ENCODE measurements around the gene FAM118B. TPM values are rescaled to one million over a fixed set of nuclear protein-coding genes. Genes with fewer than 3 reads are reported as not detected.

FAM118B gene
- total and polyA plus RNA-seq, 10 donors: 5.5 to 32.3 (median 17.5) TPM

DNA sequence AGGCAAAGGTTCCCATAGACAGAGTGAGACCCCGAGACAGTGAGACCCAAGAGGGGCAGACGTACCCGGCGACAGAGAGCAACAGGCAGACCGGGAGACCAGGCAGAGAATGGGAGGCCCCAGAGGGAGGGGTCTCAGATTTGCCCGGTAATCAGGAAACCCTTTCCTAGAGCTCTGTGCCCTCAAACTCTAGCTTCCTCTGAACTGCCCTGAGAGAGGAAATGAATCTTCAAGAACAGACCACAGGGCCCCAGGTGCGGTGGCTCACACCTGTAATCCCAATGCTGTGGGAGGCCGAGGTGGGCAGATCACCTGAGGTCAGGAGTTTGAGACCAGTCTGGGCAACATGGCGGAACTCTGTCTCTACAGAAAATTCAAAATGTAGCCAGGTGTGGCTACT is 47.8 kb upstream of the FAM118B start:
- peak; percentile 20 for DNase-seq
- intact Hi-C loops (cut with DNase I; ENCODE audit: low total_unique reads): no loop called here
- TF ChIP-seq, protein P1, sequence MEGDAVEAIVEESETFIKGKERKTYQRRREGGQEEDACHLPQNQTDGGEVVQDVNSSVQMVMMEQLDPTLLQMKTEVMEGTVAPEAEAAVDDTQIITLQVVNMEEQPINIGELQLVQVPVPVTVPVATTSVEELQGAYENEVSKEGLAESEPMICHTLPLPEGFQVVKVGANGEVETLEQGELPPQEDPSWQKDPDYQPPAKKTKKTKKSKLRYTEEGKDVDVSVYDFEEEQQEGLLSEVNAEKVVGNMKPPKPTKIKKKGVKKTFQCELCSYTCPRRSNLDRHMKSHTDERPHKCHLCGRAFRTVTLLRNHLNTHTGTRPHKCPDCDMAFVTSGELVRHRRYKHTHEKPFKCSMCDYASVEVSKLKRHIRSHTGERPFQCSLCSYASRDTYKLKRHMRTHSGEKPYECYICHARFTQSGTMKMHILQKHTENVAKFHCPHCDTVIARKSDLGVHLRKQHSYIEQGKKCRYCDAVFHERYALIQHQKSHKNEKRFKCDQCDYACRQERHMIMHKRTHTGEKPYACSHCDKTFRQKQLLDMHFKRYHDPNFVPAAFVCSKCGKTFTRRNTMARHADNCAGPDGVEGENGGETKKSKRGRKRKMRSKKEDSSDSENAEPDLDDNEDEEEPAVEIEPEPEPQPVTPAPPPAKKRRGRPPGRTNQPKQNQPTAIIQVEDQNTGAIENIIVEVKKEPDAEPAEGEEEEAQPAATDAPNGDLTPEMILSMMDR (IDR thresholded peaks at IDR 0.05 in 8 of 11, conservative IDR thresholded peaks at IDR 0.05 in 3 of 11): no peak
- TF ChIP-seq POLR2AphosphoS5 (IDR thresholded peaks at IDR 0.05) (no peak), POLR2A (IDR thresholded peaks at IDR 0.05) (no peak)
- WGBS, 5 donors: 46 to 57% (median 55%) methylated on average over 9 of the region's 9 CpGs
- Histone ChIP-seq H3K27ac (no peak overlapping the region), H3K4me3 (no peak overlapping the region), H3K36me3 (no peaks in the 10 kb centered on the region), H3K9me3 (no peaks in the 10 kb centered on the region), H3K4me1 (peaks cover 0 to 5% (median 0%) of the 10 kb centered on the region in 6 donors), H3K27me3 (replicated peaks in 1 of 7) (peaks cover 0 to 7% (median 0%) of the 10 kb centered on the region in 7 donors)

DNA sequence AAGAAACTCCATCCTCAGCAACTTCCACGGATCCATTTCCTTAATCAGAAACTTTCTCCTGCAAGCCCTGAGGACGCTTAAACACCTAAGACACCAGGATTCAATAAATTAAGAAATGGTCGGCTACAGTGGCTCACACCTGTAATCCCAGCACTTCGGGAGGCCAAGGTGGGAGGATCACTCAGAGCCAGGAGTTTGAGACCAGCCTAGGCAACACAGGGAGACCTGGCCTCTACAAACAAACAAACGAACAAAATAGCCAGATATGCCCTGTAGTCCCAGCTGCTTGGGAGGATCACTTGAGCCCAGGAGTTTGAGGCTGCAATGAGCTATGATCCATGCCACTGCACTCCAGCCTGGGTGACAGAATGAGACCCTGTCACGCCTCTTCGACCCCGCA is 46.8 kb upstream of the FAM118B start:
- WGBS, 5 donors: 86 to 95% (median 90%) methylated on average over 8 of the region's 8 CpGs
- intact Hi-C loops (cut with DNase I; ENCODE audit: low total_unique reads): no loop called here

DNA sequence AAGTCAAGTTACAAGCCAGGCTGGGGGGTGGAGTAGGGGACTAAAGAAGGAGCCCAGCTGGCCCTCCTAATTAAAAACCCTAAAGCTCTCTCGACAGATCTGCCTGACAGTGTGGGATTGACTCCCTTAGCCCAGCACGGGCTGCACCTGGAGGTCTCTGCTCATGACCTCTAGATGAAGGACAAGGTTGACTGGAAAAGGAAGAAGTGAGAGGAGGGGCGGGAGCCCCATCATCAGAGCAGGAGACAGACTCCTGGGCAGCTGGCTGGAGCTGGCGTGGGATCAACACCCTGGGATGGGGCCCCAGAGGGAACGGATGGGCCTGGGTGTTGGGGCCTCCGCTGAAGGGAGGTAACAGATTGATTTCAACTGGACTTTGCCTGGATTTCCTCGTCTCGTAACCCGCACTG is 46.3 kb upstream of the FAM118B start:
- no peak for TF ChIP-seq POLR2AphosphoS5 (IDR thresholded peaks at IDR 0.05)
- TF ChIP-seq, protein P1 (IDR thresholded peaks at IDR 0.05 in 8 of 11, conservative IDR thresholded peaks at IDR 0.05 in 3 of 11): no peak
- TF ChIP-seq POLR2A (IDR thresholded peaks at IDR 0.05): no peak
- 80 to 87% (median 81%) methylated on average over 9 of the region's 9 CpGs for WGBS, 5 donors
- no peaks in the 10 kb centered on the region for H3K9me3 ChIP-seq
- DNase-seq: peak; percentile 54
- no peak overlapping the region for H3K4me3 ChIP-seq
- H3K36me3 ChIP-seq: no peaks in the 10 kb centered on the region
- intact Hi-C loops (cut with DNase I; ENCODE audit: low total_unique reads): no loop called here
- H3K4me1 ChIP-seq: peaks cover 0 to 5% (median 0%) of the 10 kb centered on the region in 6 donors
- peaks cover 0 to 7% (median 0%) of the 10 kb centered on the region in 7 donors for H3K27me3 ChIP-seq (replicated peaks in 1 of 7)
- no peak overlapping the region for H3K27ac ChIP-seq

More for the DNA sequence above, 46.8 kb upstream of the FAM118B start:
- Histone ChIP-seq H3K36me3 (no peaks in the 10 kb centered on the region), H3K9me3 (no peaks in the 10 kb centered on the region), H3K27me3 (replicated peaks in 1 of 7) (peaks cover 0 to 7% (median 0%) of the 10 kb centered on the region in 7 donors), H3K4me1 (peaks cover 0 to 5% (median 0%) of the 10 kb centered on the region in 6 donors), H3K27ac (no peak overlapping the region), H3K4me3 (no peak overlapping the region)
- TF ChIP-seq, protein P1 (IDR thresholded peaks at IDR 0.05 in 8 of 11, conservative IDR thresholded peaks at IDR 0.05 in 3 of 11): no peak
- TF ChIP-seq POLR2AphosphoS5 (IDR thresholded peaks at IDR 0.05) (no peak), POLR2A (IDR thresholded peaks at IDR 0.05) (no peak)
- peak; percentile 10 for DNase-seq

DNA sequence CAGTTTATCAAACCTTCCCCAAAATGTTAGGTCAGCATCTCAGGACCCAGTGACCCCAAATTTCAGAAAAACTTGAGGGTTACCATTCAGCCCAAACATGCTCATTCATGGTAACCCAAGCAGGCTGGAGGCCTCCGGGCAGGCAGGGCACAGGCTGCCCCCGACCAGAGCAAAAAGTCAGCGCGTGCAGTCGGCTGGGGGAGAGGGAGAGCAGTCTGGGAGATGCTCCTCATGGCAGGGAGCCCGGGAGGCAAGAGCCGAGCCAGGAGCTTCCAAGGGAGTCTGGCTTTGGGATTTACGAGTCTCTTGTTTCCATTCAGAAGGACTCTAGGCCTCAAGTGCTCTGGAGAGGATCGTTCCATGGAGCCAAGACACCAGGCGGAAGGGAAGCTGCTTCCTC is 45.8 kb upstream of the FAM118B start:
- no peaks in the 10 kb centered on the region for H3K9me3 ChIP-seq
- H3K27ac ChIP-seq: no peak overlapping the region
- DNase-seq: peak; percentile 61
- TF ChIP-seq, protein P1 (IDR thresholded peaks at IDR 0.05 in 8 of 11, conservative IDR thresholded peaks at IDR 0.05 in 3 of 11): no peak
- no peak for TF ChIP-seq POLR2AphosphoS5 (IDR thresholded peaks at IDR 0.05)
- no peak for TF ChIP-seq POLR2A (IDR thresholded peaks at IDR 0.05)
- WGBS, 5 donors: 79 to 95% (median 85%) methylated on average over 10 of the region's 10 CpGs
- peaks cover 0 to 7% (median 0%) of the 10 kb centered on the region in 7 donors for H3K27me3 ChIP-seq (replicated peaks in 1 of 7)
- peaks cover 0 to 5% (median 0%) of the 10 kb centered on the region in 6 donors for H3K4me1 ChIP-seq
- intact Hi-C loops (cut with DNase I; ENCODE audit: low total_unique reads): no loop called here
- no peaks in the 10 kb centered on the region for H3K36me3 ChIP-seq
- no peak overlapping the region for H3K4me3 ChIP-seq

Data from spleen (tissue), 11 donors.